GM19463 (cell line): ENCODE results near the gene BHLHE23.
A peak's percentile ranks its signal among the peaks of the same experiment; 100 is the strongest.

Experiments used
- ATAC-seq: cut with Tn5 transposase; IDR thresholded peaks from one replicate; pipeline ENCODE4 v1.9.1; 2021; ENCODE audit warnings: mild to moderate bottlenecking, moderate library complexity; ENCODE audit not compliant: unreplicated experiment

Gene BHLHE23

DNA sequence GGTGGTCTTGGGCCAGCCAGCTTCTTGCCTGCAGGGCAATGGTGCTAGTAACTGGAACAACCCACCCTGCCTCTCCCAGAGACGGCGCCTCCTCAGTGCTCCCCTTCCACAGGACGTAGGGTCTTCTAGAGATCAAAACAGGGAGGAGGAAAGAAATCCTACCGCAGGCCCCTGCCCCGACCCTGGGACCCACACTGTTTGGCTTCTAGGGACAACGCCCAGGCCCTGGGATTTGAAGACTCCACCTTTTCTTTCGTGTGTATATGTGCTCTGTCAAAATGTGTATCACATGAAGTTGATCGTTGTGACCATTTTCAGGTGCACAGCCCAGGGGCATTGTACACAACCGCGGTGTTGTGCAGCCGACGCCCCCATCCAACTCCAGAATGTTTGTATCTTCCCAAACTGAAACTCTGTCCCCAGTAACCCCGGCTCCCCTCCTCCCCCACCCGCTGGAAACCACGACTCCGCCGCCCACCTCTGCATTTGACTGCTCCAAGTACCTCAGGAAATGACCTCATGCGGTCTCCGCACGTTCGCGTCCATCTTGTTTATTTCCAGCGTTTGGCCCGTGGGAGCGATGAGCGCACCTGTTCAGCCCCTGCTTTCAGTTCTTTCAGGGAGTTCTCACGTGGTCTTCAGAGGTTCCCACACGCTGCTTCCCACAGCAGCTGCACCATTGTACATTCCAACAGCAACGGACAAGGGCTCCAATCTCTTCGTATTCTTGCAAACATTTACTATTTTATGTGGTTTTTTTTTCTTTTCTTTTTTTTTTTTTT is 3.4 kb upstream of the BHLHE23 start:
- peak; percentile 48 for ATAC-seq

DNA sequence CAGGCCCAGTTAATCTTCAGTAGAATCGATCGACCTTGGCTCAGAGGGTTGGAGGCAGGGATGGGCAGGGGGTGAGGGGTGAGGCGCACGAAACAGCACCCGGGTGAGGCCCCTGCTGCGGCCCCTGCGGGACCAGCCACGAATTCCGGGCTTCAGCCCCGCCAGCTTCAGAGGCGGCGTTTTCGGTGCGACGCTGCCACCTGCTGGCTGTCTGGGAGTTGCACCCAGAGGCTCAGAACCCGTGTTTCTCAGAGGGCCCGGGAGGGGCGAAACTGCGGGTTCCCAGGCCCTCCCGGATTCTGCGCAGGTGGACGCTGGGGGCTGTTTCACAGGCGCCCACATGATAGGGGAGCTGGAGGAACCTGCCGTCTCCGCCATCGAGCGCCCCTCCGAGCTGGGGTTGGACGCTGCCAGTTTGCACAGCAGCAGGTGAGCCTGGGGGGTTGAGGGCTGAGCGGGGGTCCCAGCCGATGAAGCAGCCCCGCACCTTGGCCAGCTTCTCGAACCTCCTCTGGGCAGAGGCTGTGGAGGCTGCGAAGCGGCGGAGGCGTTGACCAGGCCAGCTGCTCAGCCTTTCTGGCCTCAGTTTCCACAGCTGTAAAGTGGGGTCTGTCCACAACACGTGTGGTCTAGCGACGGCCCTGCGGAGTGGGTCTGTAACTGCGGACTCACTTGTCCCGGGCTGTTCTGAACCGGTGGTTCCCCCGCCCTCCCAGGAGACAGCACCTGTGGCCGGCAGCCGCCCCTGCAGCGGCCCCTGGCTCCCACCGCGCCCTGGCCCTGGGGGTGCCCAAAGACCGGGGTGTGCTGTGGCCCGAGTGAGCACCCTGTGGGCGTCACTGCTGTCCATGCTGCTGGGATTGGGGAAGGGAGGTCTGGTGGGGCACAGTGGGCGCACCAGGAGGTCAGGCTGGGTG is 2.5 kb upstream of the BHLHE23 start:
- peak; percentile 43 for ATAC-seq

- ATAC-seq, result no peak
Observed at GRCh38 chr20:63008541-63009044, 1.8 kb upstream of the BHLHE23 start.

- no peak for ATAC-seq
Observed at GRCh38 chr20:63007646-63008488, 1.1 kb upstream of the BHLHE23 start.

DNA sequence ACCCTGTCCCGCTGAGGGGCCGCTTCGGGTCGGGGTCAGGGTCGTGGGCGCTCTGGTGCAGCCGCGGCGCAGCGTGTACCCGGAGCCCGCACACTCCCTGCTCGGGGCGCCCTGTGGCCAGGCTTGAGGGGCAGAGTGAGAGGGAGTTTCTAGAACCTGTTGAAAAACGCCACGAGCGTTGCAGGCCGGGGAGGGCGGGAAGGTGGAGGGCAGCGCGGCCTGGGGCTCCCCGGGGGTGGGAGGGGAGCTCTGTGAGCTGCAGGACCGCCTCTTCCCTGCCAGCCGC is 539 bp upstream of the BHLHE23 start:
- no peak for ATAC-seq

GRCh38 chr20:63005862-63006539 is 763 bp downstream of the BHLHE23 start:
- no peak for ATAC-seq

DNA sequence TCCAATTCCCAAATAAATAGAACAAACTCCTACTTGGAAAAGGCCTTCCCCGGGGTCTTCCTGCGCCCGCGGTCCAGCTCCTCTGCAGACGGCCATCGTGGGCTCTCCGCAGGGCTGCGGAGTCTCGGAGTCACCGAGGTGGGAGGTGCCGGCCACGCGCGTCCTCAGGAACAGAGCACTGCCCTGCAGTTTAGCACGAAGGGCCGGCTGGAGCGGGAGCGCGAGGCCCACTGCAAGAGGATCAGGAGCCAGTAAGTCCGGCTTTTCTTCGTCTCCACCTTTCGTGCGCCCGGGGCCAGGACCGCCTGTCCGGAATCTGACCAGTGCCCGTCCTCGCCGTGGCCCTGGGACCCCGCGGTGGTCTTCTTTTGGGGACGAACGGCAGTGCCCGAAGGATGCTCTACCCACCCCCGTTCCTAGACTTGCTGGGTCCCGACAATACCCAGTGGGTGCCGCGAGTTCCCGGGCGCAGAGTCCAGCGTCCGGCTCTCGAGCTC is 1.4 kb downstream of the BHLHE23 start:
- no peak for ATAC-seq

DNA sequence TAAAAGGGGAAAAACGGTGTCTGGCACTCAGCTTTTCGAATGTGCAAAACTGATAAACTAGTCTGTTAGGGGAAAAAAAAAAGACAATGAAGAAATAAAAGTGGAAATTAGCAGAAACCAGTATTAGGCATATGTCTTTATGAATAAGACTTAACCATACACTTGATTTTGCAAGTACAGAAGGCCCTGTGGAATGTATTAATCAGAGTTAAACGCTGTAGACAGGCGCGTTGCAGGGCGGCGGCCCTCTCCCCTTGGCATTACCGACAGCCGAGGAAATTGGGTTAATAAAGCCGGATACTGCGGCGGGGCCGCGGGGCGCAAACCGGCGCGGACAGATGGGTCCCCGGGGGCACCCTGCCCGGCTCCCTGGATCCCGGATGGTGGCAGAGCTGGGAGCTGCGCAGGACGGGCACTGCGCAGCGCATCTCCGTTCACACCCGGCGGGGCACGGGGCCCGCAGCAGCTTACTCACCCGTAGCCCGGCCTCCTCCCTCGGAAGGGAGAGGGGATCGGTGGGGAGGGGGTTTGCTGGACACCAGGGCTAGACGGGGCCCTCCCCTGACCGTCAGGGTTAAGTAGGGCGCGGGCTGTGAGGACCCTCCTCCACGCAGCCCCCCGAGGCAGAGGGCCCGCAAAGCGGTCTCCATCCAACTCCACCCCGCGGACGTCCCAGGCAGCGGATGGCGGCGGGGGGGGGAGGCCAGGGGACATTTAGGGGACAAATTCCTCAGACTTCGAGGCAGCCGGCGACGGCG is 2.0 kb downstream of the BHLHE23 start:
- no peak for ATAC-seq

DNA sequence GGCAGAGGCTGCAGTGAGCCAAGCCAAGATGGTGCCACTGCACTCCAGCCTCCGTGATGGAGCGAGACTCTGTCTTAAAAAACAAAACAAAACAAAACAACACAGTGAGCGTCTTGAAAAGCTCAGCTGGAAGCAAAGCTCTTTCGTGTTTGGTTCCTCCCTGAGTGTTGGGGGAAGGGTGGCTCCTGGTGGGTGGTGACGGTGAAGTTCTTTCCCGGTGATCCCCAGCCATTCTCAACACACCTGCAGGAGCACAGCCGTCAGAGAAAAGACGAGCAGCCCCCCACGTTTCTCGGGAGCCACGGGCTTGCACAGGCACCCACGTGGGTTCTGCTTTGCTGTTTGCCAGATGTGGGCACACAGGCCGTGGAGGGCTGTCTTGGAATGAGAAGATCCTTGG is 3.2 kb downstream of the BHLHE23 start:
- no peak for ATAC-seq

- no peak for ATAC-seq
Observed at GRCh38 chr20:63002511-63002910, 4.3 kb downstream of the BHLHE23 start.

- no peak for ATAC-seq
Observed at GRCh38 chr20:63000958-63001357, 5.8 kb downstream of the BHLHE23 start.

DNA sequence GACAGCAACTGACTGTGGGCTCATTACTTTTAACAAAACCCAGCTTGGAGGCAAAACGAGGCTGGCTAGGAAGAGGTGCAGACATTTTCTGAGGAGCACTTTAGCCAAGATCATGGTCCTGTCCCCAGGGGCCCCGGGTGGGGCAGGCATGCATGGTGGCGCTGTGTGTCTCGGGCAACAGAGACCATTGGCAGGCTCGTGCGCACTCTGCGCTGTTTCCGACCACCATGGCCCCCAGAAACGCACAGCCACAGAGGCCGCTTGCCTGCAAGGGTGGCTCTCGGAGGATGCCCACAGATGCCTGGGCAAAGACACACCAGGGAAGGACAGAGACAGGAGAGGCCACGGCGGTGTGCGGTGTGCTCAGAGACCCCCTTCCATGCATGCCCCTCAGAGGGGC is 6.7 kb downstream of the BHLHE23 start:
- no peak for ATAC-seq

DNA sequence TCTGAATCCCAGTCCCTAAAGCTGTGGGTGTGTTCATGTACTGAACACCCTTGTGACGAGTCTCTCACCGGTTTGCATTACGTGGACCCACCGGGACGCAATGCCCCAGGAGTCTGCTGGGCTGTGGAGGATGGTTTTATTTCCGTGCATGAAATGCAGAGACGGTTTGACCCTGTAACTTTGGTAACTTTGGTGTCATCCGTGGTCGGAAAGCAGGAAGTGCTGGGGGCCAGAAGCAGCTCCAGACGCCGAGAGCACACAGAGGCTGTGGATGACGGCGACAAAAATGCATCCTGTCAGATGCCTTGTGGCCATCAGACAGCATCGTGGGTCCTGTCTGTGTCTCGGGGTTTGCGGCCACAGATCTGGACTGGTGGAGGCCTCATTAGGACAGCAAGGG is 7.2 kb downstream of the BHLHE23 start:
- ATAC-seq, result no peak

GRCh38 chr20:62998449-62998848 is 8.3 kb downstream of the BHLHE23 start:
- ATAC-seq, result no peak

GRCh38 chr20:62997417-62998035 is 9.2 kb downstream of the BHLHE23 start:
- ATAC-seq, result no peak

DNA sequence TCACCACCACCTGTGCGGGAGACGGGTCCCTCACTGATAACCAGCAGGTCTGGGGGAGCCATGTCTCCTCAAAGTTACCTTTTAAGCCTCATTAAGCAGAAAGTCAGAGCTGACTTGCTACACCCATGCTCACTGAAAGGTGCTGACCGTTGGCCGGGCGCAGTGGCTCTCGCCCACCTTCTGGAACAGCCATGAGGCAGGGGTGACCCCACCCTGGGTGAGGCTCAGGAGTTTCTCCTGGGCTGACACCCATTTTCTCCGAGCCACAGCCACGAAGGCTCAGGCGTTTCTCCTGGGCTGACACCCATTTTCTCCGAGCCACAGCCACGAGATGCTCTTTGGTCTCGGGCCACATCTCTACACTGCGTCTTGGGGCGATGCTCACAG is 10.2 kb downstream of the BHLHE23 start:
- ATAC-seq, result no peak

GRCh38 chr20:62995898-62996595 is 10.7 kb downstream of the BHLHE23 start:
- no peak for ATAC-seq

GRCh38 chr20:62995481-62995880 is 11.3 kb downstream of the BHLHE23 start:
- ATAC-seq, result no peak

- no peak for ATAC-seq
Observed at GRCh38 chr20:62994869-62995281, 11.9 kb downstream of the BHLHE23 start.
